HG02571 (cell line): ENCODE results near the gene LRFN5.
"Not testable (repeated sequence)": the region's sequence is repeated elsewhere in the genome, so short reads cannot be mapped to it uniquely, and the experiment has no call there.

Experiments used
- ATAC-seq: cut with Tn5 transposase; IDR thresholded peaks from one replicate; pipeline ENCODE4 v1.9.1; 2021; ENCODE audit warnings: mild to moderate bottlenecking, moderate library complexity; ENCODE audit not compliant: unreplicated experiment

Gene LRFN5

GRCh38 chr14:41878321-41878720, 271.6 kb downstream of the LRFN5 start:
- ATAC-seq = no peak

- no peak for ATAC-seq
Measured at GRCh38 chr14:41891624-41892023, 284.9 kb downstream of the LRFN5 start.

GRCh38 chr14:41899416-41899815, 292.7 kb downstream of the LRFN5 start:
- no peak for ATAC-seq

- ATAC-seq = no peak
Measured at GRCh38 chr14:41900644-41901043, 294.0 kb downstream of the LRFN5 start.

- no peak for ATAC-seq
Measured at GRCh38 chr14:41901089-41901488, 294.4 kb downstream of the LRFN5 start.

GRCh38 chr14:41905394-41905964, 298.8 kb downstream of the LRFN5 start:
- no peak for ATAC-seq

GRCh38 chr14:41911155-41911554, 304.5 kb downstream of the LRFN5 start:
- not testable (repeated sequence) for ATAC-seq

- no peak for ATAC-seq
Measured at GRCh38 chr14:41913398-41913797, 306.7 kb downstream of the LRFN5 start.

- ATAC-seq = no peak
Measured at GRCh38 chr14:41915732-41916131, 309.1 kb downstream of the LRFN5 start.

GRCh38 chr14:41916313-41916712, 309.6 kb downstream of the LRFN5 start:
- no peak for ATAC-seq

- ATAC-seq = no peak
Measured at GRCh38 chr14:41925409-41925808, 318.7 kb downstream of the LRFN5 start.

- ATAC-seq = no peak
Measured at GRCh38 chr14:41950428-41951151, 343.9 kb downstream of the LRFN5 start.
